GM08714 (cell line): ENCODE results near the gene CHPF2.
A peak's percentile ranks its signal among the peaks of the same experiment; 100 is the strongest.

ENCODE experiments used
- H3K4me3 ChIP-seq: fragments of 200-500 bp; sonication (Bioruptor generic); 2 replicates; pipeline ENCODE4 v1.5.1; 2014; ENCODE audit warnings: mild to moderate bottlenecking, low read length, inconsistent platforms
- ZNF274 ChIP-seq: IDR thresholded peaks from 2 replicates; pipeline ENCODE4 v1.6.1; 2012; ENCODE audit warnings: mild to moderate bottlenecking, low read depth, low read length

CHPF2 gene, protein sequence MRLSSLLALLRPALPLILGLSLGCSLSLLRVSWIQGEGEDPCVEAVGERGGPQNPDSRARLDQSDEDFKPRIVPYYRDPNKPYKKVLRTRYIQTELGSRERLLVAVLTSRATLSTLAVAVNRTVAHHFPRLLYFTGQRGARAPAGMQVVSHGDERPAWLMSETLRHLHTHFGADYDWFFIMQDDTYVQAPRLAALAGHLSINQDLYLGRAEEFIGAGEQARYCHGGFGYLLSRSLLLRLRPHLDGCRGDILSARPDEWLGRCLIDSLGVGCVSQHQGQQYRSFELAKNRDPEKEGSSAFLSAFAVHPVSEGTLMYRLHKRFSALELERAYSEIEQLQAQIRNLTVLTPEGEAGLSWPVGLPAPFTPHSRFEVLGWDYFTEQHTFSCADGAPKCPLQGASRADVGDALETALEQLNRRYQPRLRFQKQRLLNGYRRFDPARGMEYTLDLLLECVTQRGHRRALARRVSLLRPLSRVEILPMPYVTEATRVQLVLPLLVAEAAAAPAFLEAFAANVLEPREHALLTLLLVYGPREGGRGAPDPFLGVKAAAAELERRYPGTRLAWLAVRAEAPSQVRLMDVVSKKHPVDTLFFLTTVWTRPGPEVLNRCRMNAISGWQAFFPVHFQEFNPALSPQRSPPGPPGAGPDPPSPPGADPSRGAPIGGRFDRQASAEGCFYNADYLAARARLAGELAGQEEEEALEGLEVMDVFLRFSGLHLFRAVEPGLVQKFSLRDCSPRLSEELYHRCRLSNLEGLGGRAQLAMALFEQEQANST

DNA sequence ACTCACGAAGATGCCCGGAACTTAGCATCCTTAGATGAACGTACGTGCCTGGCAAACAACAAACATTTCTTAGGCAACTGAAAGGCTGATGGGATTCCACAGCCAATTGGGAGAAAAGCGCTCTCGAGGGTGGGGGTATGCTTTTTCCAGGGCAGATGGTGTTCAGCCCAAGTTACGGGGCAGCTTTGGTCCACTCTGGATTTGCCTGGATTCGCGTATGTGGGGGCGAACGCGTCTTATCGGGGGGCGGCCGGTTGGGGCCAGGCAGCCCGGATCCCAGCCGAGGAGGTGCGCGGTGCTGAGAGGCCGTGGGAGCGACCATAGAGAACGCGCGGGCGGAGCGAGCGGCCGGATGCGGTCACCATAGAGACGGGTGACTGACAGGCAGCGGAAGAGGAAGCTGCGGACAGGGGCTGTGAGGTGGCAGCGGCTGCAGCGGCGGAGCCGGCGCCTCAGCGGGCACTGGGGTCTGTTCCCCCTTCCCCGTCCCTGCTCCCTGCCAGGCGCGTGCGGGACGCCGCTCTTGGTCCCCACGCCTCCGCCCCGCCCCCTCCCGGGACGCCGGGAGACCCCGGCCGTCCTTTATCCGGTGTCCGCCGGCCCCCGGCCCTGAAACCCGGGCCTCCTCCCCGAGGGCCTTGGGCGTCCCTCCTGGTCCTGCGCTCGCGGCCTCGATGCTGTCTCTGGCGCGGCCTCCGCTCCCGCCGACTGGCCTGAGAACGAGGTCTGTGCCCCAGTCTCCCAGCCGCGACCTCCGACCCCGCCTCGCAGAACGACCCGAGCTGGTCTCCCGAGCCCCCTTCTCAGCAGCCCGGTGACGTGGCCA is at the start of gene CHPF2:
CHPF2 (plus strand) TSS at position 393 of the 826 bp plus-strand sequence. CDS start 1,529 bp downstream, outside the sequence.
- peak within 1 kb of the TSS; percentile 78 for H3K4me3 ChIP-seq
- TF ChIP-seq ZNF274: no peak

DNA sequence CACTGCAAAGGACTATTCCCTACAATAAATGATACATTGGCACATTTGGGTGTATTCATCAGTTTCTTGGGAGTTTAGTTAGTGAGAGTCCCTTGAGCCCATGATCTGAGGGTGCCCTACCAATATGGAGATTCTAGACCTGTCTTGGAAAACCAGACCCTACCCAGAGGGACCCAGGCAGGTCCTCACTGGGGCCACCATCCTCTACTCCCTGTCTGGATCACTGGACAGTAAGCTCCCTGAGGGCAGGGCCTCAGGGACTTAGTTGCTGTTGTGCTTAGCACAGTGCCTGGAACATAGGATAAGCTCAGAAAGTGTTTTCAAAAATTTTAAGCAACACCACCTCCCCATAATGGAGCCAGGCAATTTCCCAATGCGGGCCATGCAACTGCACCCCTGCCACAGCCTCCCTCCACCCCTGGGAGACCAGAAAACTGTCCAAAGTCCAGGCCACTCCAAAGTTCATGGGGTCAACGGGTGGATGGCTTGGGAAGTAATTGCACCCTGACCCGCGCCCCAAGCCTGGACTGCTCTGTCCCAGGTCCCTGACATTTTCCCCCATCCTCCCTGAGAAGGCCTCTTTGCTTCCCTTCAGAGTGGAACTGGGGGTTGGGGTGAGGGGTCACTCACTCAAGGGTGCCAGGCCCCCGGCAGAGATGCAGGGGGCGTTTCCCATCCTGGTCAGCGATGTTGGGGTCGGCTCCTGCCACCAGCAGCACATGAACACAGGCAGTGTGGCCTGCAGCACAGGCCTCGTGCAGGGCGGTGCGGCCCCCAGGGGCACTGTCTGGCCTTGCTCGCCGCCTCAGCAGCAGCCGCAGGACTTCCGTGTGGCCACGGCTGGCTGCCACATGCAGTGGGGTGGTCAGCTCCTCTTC is 46.3 kb upstream of the CHPF2 start:
- H3K4me3 ChIP-seq: no peak overlapping the region
- TF ChIP-seq ZNF274: no peak

DNA sequence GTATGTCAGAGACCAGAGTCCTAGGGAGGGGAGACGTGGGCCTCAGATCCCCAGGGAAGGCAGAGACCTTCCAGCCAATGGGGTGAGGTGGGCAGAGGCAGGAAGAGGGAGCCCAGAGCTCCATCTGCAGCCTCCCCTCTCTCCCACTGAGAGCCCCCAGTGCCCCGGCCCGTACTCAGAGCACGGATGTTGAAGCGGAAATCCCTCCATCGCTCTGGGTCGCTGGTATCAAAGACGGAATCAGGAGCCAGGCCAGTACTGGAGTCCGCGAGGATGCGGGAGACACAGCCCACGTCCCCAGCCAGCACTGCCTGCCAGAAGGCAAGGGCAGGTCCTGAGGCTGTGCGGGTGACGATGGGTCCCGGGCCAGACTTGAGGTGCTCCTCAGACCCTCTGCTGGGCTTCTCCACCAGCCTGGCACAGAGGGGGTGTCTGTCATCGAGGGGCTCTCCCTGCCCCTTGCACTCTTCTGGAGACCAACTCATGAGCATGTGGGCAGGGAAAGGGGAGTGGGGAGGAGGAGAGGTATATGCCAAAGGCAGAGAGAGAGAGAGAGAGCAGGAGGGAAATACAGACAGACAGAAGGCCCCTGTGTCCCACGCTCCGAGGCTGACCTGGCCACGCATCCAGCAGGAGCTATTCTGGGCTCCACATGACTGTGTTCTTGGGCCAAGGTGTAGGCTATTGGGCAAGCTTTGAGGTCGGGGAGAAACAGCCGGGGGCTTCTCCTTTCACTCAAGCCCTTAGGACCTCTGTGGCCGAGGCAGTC is 45.5 kb upstream of the CHPF2 start, which contains the start of gene ASB10:
ASB10 (minus strand) TSS at position 611 of the 769 bp plus-strand sequence; CDS start at position 491, 120 bp downstream.
- TF ChIP-seq ZNF274: no peak
- H3K4me3 ChIP-seq: no peak within 1 kb of the TSS

DNA sequence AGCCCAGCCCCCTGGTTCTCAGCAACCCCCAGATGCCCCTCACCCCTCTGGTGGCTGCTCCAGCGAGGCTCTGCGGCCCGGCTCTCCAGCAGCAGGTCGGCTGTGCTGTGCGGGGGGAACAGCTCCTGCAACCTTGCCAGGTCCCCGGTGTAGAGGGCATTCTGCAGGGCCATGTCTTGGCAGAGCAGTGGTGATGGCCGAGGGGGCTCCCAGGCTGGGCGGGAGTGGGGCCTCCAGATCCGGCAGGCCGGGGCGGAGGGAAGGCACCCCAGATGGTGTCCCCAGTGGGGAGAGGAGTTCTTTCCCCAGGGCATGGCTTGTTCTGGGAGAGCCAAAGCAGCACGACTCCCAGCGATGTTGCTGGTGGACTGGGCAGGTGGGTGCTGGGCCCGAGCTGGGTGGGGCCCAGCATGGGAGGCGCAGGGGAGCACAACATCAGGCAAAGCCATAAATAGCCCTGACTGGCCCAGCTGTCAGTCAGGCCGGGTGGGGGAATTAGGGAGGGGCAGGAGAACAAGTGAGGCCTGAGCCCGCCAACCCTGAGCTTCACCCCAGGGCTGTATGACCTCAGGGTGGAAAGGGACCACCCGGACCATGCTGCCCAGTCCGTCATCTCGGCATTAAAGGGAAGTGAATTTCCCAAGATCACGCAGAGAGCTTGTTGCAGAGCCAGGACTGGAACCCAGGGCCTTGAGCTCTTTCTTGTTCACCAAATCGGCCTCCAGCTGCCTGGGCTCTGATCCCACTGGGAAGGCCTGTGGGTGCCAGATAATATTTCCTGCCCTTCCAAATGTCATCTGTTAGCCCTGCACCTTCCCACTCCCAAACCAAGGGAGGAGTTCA is 44.7 kb upstream of the CHPF2 start:
- no peak for TF ChIP-seq ZNF274
- H3K4me3 ChIP-seq: no peak overlapping the region

DNA sequence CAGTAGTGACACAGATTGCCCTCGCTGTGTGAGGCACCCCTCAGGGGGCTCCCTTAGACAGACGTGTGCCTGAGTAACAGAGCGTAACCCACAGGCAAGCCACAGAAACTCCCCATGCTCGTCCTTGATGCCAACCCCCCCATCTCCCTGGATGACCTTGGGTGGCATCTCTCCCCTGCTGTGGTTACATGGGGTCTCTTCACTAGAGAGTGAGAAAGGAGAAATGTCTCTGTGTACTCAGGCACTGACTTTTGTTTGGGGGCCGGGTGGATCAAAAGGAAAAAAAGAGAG is 44.1 kb upstream of the CHPF2 start:
- TF ChIP-seq ZNF274: no peak
- no peak overlapping the region for H3K4me3 ChIP-seq

DNA sequence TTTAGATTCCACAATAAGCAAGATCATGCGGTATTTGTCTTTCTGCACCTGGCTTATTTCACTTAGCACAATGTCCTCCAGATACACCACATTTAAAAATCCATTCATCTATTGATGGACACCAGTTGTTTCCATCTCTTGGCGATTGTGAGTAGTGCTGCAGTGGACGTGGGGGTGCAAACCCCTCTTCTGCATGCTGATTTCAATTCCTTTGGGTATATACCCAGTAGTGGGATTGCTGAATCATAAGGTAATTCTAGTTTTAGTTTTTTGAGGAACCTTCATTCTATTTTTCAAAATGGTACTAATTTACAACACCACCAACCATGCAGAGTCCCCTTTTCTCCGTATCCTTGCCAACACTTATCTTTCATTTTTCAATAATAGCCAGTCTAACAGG is 43.2 kb upstream of the CHPF2 start:
- no peak overlapping the region for H3K4me3 ChIP-seq
- TF ChIP-seq ZNF274: no peak

DNA sequence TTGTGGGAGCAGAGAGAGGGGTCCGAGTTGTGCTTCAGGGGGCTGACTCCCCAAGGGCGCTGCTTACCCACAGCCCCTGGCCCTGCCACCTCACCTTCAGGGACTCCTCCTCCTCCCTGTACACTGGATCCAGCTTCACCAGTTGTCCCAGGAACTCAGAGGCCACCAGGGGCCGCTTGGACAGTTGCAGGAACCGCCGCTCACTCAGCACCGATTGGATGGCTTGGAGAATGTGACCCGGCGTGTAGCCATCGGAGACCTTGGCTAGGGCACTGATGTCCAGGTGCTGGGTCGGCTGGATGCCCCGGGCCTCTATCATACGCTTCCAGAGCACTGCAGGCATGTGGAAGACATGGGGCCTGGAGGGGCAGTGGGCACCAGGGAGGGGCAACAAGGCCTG is 40.7 kb upstream of the CHPF2 start:
- no peak for TF ChIP-seq ZNF274

DNA sequence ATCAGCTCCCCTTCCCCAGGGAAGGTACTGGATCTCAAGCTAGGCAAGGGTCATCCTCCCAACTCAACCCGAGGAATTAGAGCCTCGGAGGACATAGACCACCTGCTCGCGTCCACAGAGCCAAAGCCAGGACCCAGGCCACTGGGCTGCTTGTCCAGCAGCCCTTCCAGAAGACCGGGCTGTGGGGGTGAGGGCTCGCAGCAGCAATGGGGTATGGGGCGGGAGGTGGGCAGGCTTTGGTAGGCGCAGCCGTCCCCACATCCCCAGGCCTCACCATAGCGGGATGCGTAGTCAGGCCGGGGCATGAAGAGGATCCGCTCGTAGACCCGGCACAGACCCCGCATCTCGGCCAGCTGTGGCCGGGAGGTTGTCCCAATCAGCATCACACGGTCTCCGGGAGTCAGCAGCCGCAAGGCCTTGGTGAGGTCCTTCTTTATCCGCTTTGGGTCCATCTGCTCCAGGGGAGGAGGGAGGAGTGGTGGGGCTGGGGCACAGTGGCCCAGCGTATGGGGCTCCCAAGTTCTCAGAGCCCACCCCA is 40.2 kb upstream of the CHPF2 start:
- no peak overlapping the region for H3K4me3 ChIP-seq
- no peak for TF ChIP-seq ZNF274

More for the DNA sequence above, 40.7 kb upstream of the CHPF2 start:
- no peak overlapping the region for H3K4me3 ChIP-seq

DNA sequence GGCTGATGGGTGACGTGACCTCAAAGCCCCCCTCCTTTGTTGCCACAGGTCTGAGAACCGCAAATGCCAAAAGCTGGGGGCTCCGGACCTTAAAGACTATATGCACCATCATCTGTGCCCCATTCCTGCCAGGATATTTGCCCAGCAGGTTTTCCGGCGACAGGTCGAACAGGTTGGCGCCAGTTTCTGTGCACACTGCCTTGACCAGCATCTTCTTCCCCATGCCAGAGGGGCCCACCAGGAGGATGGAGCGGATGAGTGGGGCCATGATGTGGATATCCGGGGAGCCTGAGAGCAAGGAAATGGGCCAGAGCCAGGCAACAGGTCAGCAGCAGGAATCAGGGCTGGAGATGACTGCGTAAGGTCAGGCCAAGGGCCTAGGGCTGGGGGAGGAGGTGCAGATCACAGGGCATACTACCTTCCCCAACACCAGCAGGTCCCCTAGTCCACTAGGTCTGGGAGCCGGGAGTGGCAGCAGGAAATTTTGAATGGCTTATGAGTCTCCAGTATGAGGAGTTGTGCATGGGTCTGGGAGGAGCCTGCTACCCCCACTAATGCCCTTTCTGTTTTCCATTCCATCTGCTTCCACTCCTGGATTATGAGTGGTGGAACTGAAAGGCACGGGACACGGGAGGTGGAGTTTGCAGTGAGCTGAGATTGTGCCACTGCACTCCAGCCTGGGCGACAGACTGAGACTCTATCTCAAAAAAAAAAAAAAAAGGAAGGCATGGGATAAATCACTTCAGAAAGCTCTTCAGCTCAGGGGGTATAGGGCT is 38.9 kb upstream of the CHPF2 start:
- no peak overlapping the region for H3K4me3 ChIP-seq
- TF ChIP-seq ZNF274: no peak

DNA sequence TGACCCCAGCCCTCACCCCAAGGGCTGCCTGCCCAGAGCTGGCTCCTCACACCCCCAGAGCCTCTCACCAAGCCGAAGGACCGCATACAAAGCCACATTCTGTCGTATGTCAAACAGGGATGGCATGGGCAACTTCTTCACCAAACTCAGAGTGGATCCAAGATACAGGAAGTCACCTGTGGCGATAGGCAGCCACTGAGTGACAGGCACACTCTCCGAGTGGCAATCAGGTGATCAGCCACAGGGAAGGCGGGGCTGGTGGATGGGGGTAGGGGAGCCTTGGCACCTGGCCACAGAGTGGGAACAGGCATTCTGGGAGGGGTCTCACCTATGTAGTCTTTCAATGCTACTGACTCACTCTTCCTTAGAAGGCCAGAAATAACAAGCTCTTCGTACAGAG is 38.1 kb upstream of the CHPF2 start:
- no peak overlapping the region for H3K4me3 ChIP-seq
- TF ChIP-seq ZNF274: no peak
